Activated naive CD8-positive, alpha-beta T cell treated with anti-CD3 and anti-CD28 coated beads, Interleukin-2, amount 50 U/mL, for 24 hours (primary cell): Measurements from ENCODE around the gene DDX31.

ENCODE experiments used
- ATAC-seq: fragments of 150-1000 bp; cut with Tn5 transposase; one replicate; pipeline ENCODE4 v1.10.0; 2021
- DNase-seq: peaks from one replicate; pipeline ENCODE4 v3.0.0; 2021
- H3K27ac Mint-ChIP-seq: one replicate; pipeline ENCODE4 v1.8.0; 2021; ENCODE audit warnings: mild to moderate bottlenecking, mixed read lengths
- H3K27me3 Mint-ChIP-seq: one replicate; pipeline ENCODE4 v1.8.0; 2021; ENCODE audit warnings: mixed read lengths
- H3K36me3 Mint-ChIP-seq: one replicate; pipeline ENCODE4 v1.8.0; 2021; ENCODE audit warnings: low read depth, mixed read lengths
- H3K4me1 Mint-ChIP-seq: one replicate; pipeline ENCODE4 v1.8.0; 2021; ENCODE audit warnings: mixed read lengths
- H3K4me3 Mint-ChIP-seq: one replicate; pipeline ENCODE4 v1.8.0; 2021; ENCODE audit warnings: mild to moderate bottlenecking, moderate library complexity, mixed read lengths
- H3K9me3 Mint-ChIP-seq: one replicate; pipeline ENCODE4 v1.8.0; 2021; ENCODE audit warnings: mixed read lengths

DDX31 gene

GRCh38 chr9:132554755-132555154, 115.0 kb downstream of the DDX31 start:
- Mint-ChIP-seq H3K4me3 (no peak overlapping the region), H3K36me3 (no peaks in the 10 kb centered on the region), H3K27ac (no peak overlapping the region), H3K27me3 (peaks cover 5% of the 10 kb centered on the region), H3K4me1 (no peaks in the 10 kb centered on the region), H3K9me3 (no peaks in the 10 kb centered on the region)
- ATAC-seq (no peak), DNase-seq (no peak)

GRCh38 chr9:132552041-132552440, 117.7 kb downstream of the DDX31 start:
- no peaks in the 10 kb centered on the region for H3K9me3 Mint-ChIP-seq
- ATAC-seq (no peak), DNase-seq (no peak)
- no peaks in the 10 kb centered on the region for H3K4me1 Mint-ChIP-seq
- no peak overlapping the region for H3K27ac Mint-ChIP-seq
- peaks cover 4% of the 10 kb centered on the region for H3K27me3 Mint-ChIP-seq
- no peak overlapping the region for H3K4me3 Mint-ChIP-seq
- H3K36me3 Mint-ChIP-seq: no peaks in the 10 kb centered on the region

- Mint-ChIP-seq H3K36me3 (no peaks in the 10 kb centered on the region), H3K27me3 (peaks cover 6% of the 10 kb centered on the region)
- no peak for DNase-seq
Observed at GRCh38 chr9:132551556-132551955, 118.2 kb downstream of the DDX31 start.

GRCh38 chr9:132548751-132549640, 120.8 kb downstream of the DDX31 start:
- Mint-ChIP-seq H3K4me1 (no peaks in the 10 kb centered on the region), H3K36me3 (no peaks in the 10 kb centered on the region), H3K9me3 (no peaks in the 10 kb centered on the region), H3K27me3 (peaks cover 20% of the 10 kb centered on the region), H3K27ac (no peak overlapping the region), H3K4me3 (no peak overlapping the region)
- no peak for DNase-seq
- ATAC-seq: no peak

More at GRCh38 chr9:132551556-132551955, 118.2 kb downstream of the DDX31 start:
- Mint-ChIP-seq H3K9me3 (no peaks in the 10 kb centered on the region), H3K27ac (no peak overlapping the region), H3K4me3 (no peak overlapping the region), H3K4me1 (no peaks in the 10 kb centered on the region)
- no peak for ATAC-seq

- Mint-ChIP-seq H3K4me1 (no peaks in the 10 kb centered on the region), H3K36me3 (no peaks in the 10 kb centered on the region), H3K27me3 (peaks cover 20% of the 10 kb centered on the region), H3K9me3 (no peaks in the 10 kb centered on the region), H3K27ac (no peak overlapping the region), H3K4me3 (no peak overlapping the region)
- DNase-seq (no peak), ATAC-seq (no peak)
Observed at GRCh38 chr9:132547976-132548730, 121.6 kb downstream of the DDX31 start.

- Mint-ChIP-seq H3K4me3 (no peak overlapping the region), H3K36me3 (no peaks in the 10 kb centered on the region), H3K9me3 (no peaks in the 10 kb centered on the region), H3K27me3 (peaks cover 20% of the 10 kb centered on the region), H3K27ac (no peak overlapping the region), H3K4me1 (no peaks in the 10 kb centered on the region)
- no peak for ATAC-seq
- no peak for DNase-seq
Observed at GRCh38 chr9:132547436-132547835, 122.3 kb downstream of the DDX31 start.

GRCh38 chr9:132547052-132547431, 122.7 kb downstream of the DDX31 start:
- ATAC-seq: no peak
- H3K4me3 Mint-ChIP-seq: no peak overlapping the region
- no peak for DNase-seq
- peaks cover 20% of the 10 kb centered on the region for H3K27me3 Mint-ChIP-seq
- no peaks in the 10 kb centered on the region for H3K4me1 Mint-ChIP-seq
- no peak overlapping the region for H3K27ac Mint-ChIP-seq
- H3K36me3 Mint-ChIP-seq: no peaks in the 10 kb centered on the region
- H3K9me3 Mint-ChIP-seq: no peaks in the 10 kb centered on the region

GRCh38 chr9:132546148-132547051, 123.4 kb downstream of the DDX31 start:
- Mint-ChIP-seq H3K4me3 (no peak overlapping the region), H3K27me3 (peaks cover 19% of the 10 kb centered on the region), H3K36me3 (no peaks in the 10 kb centered on the region), H3K27ac (no peak overlapping the region), H3K9me3 (no peaks in the 10 kb centered on the region), H3K4me1 (no peaks in the 10 kb centered on the region)
- DNase-seq (no peak), ATAC-seq (no peak)

DNA sequence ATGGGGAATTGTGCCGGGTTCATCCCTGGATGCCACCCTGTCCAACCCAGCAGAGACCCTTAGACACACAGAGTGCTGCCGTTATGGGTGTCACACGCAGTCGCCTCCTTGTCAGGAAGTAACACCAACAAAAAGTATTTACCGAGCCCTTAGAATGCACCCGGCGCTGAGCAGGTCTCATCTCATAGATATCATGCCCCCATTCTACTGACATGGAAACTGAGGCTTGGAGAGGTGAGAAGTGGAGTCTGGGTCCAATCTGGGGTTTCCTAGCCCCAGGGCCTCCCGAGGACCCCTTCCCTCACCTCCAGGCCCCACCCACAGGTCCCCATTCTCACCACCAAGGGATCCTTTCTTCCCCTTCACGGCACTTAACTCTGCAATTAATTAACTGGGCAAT, 124.2 kb downstream of the DDX31 start:
- no peaks in the 10 kb centered on the region for H3K9me3 Mint-ChIP-seq
- no peak overlapping the region for H3K27ac Mint-ChIP-seq
- DNase-seq (no peak), ATAC-seq (no peak)
- H3K4me3 Mint-ChIP-seq: no peak overlapping the region
- peaks cover 16% of the 10 kb centered on the region for H3K27me3 Mint-ChIP-seq
- H3K4me1 Mint-ChIP-seq: no peaks in the 10 kb centered on the region
- H3K36me3 Mint-ChIP-seq: no peaks in the 10 kb centered on the region

DNA sequence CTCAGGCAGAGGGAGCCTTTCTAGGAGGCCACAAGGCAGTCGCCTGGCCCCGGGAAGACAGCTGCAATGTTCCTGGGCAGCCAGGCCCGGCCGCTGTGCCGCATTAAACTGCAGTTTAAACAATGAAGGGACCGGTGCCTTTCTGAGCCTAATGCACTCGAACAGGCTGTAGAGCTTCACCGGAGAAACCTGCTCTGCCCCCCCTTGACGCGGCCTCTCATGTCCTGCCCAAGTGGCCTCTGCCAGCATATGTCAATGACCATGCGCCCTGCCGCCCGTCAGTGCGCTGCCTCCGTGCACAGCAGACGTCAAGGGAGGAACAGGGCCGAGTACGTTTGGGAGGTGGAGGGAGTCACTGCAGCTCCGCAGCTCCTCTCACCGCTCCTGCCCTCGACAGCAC, 125.8 kb downstream of the DDX31 start:
- Mint-ChIP-seq H3K4me1 (no peaks in the 10 kb centered on the region), H3K27me3 (peaks cover 16% of the 10 kb centered on the region), H3K36me3 (no peaks in the 10 kb centered on the region), H3K9me3 (no peaks in the 10 kb centered on the region), H3K27ac (no peak overlapping the region), H3K4me3 (no peak overlapping the region)
- no peak for ATAC-seq
- DNase-seq: no peak

DNA sequence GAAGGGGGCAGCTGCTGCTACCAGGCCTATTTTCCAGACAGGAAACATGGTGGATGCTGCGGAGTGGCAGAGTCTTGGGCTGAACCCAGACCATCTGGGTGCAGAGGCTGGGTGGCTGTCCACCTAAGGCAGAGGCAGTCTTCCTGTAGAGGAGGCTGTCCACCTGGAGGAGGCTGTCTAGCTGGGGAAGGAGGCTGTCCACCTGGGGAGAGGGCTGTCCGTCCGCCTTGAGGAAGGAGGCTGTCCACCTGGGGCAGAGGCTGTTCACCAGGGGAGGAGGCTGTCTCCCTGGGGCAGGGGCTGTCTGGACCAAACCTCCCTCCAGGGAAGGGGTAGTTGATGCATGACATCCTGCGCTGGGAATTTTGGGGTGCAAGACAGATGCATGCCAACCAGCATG, 126.5 kb downstream of the DDX31 start:
- Mint-ChIP-seq H3K27ac (no peak overlapping the region), H3K4me3 (no peak overlapping the region), H3K27me3 (peaks cover 16% of the 10 kb centered on the region), H3K36me3 (no peaks in the 10 kb centered on the region), H3K9me3 (no peaks in the 10 kb centered on the region), H3K4me1 (no peaks in the 10 kb centered on the region)
- DNase-seq: no peak
- ATAC-seq: no peak
